GM23338 (cell line): Measurements from ENCODE around the gene CCNQ. TPM values are rescaled to one million over a fixed set of nuclear protein-coding genes. Genes with fewer than 3 reads are reported as not detected.
A peak's percentile ranks its signal among the peaks of the same experiment; 100 is the strongest.

Source experiments
- ATAC-seq: fragments of 200-7000 bp; cut with Tn5 transposase; 3 replicates; pipeline ENCODE4 v1.9.1; 2020
- DNase-seq: peaks from one replicate; pipeline ENCODE4 v3.0.0-alpha.2; 2015; ENCODE audit warnings: low spot score
- H2AFZ ChIP-seq: fragments of 200-600 bp; sonication (generic); 2 replicates; pipeline ENCODE4 v1.8.0; 2016; ENCODE audit warnings: antibody characterized with exemption, mild to moderate bottlenecking, moderate library complexity
- H3F3A ChIP-seq: fragments of 200-600 bp; sonication (generic); replicated peaks from 2 replicates; pipeline ENCODE4 v1.8.0; 2017; ENCODE audit warnings: antibody characterized with exemption, mixed run types, low read depth
- H3K27ac ChIP-seq: fragments of 200-600 bp; sonication (generic); 2 replicates; pipeline ENCODE4 v1.6.1; 2016; ENCODE audit warnings: low read depth
- H3K27me3 ChIP-seq: fragments of 200-600 bp; sonication (generic); 2 replicates; pipeline ENCODE4 v1.8.0; 2016; ENCODE audit warnings: mild to moderate bottlenecking, mixed run types, moderate library complexity; ENCODE audit not compliant: insufficient read depth
- H3K36me3 ChIP-seq: fragments of 200-600 bp; sonication (generic); 2 replicates; pipeline ENCODE4 v1.8.0; 2016; ENCODE audit warnings: mild to moderate bottlenecking; ENCODE audit not compliant: insufficient read depth
- H3K4me1 ChIP-seq: fragments of 200-600 bp; sonication (generic); 2 replicates; pipeline ENCODE4 v1.8.0; 2016; ENCODE audit warnings: mild to moderate bottlenecking, moderate library complexity; ENCODE audit not compliant: insufficient read depth
- H3K4me2 ChIP-seq: fragments of 200-600 bp; sonication (generic); 2 replicates; pipeline ENCODE4 v1.7.1; 2017; ENCODE audit warnings: mixed run types
- H3K4me3 ChIP-seq: fragments of 200-600 bp; sonication (generic); 2 replicates; pipeline ENCODE4 v1.6.1; 2016; ENCODE audit warnings: mixed run types
- H3K79me2 ChIP-seq: fragments of 200-600 bp; sonication (generic); replicated peaks from 2 replicates; pipeline ENCODE4 v1.8.0; 2017; ENCODE audit warnings: mild to moderate bottlenecking; ENCODE audit not compliant: insufficient read depth
- H3K9me2 ChIP-seq: fragments of 200-600 bp; sonication (generic); 2 replicates; pipeline ENCODE4 v1.8.0; 2017; ENCODE audit not compliant: insufficient read depth
- H4K20me1 ChIP-seq: fragments of 200-600 bp; sonication (generic); replicated peaks from 2 replicates; pipeline ENCODE4 v1.8.0; 2017; ENCODE audit warnings: mild to moderate bottlenecking; ENCODE audit not compliant: insufficient read depth
- H3K27ac Mint-ChIP-seq: 2 replicates; pipeline ENCODE4 v1.8.0; 2020; ENCODE audit warnings: inconsistent platforms, mild to moderate bottlenecking, moderate library complexity, mixed read lengths
- H3K27me3 Mint-ChIP-seq: 3 replicates; pipeline ENCODE4 v1.8.0; 2022; ENCODE audit warnings: low read depth, mild to moderate bottlenecking, moderate library complexity, mixed read lengths, inconsistent platforms; ENCODE audit not compliant: insufficient read depth, poor library complexity
- H3K36me3 Mint-ChIP-seq: 3 replicates; pipeline ENCODE4 v1.8.0; 2021; ENCODE audit warnings: low read depth, mild to moderate bottlenecking, inconsistent platforms, moderate library complexity, mixed read lengths
- H3K4me1 Mint-ChIP-seq: 3 replicates; pipeline ENCODE4 v1.8.0; 2020; ENCODE audit warnings: mild to moderate bottlenecking, inconsistent platforms, mixed read lengths
- H3K4me3 Mint-ChIP-seq: 3 replicates; pipeline ENCODE4 v1.8.0; 2021; ENCODE audit warnings: moderate library complexity, mild to moderate bottlenecking, inconsistent platforms, mixed read lengths
- H3K9me3 Mint-ChIP-seq: 3 replicates; pipeline ENCODE4 v1.8.0; 2020; ENCODE audit warnings: moderate library complexity, mild to moderate bottlenecking, inconsistent platforms, mixed read lengths
- CREB1 ChIP-seq: fragments of 250-450 bp; sonication (Bioruptor Pico); IDR thresholded peaks from 2 replicates; pipeline ENCODE4 v1.5.0; 2020; ENCODE audit warnings: low read depth, mild to moderate bottlenecking, moderate library complexity
- ETS1 ChIP-seq: IDR thresholded peaks from 2 replicates; pipeline ENCODE4 v1.6.1; 2016; ENCODE audit warnings: antibody characterized with exemption
- NANOG ChIP-seq: IDR thresholded peaks from 2 replicates; pipeline ENCODE4 v1.6.1; 2016; ENCODE audit warnings: antibody characterized with exemption, borderline replicate concordance
- POLR2AphosphoS5 ChIP-seq: IDR thresholded peaks from 2 replicates; pipeline ENCODE4 v1.6.1; 2016; ENCODE audit warnings: antibody characterized with exemption, low read depth
- polyA plus RNA-seq: library from polyadenylated mRNA; unstranded; fragments of >200 nt; fragmentation: Nextera tagmentation; extraction: Ambion mirVana; gene quantifications from 2 replicates; pipeline ENCODE4 v1.2.1, GENCODE V29; 2016
- total RNA-seq: library from RNA; depleted of rRNA; stranded (reverse); fragments of >200 nt; shearing (Covaris generic); gene quantifications from 2 replicates; pipeline ENCODE4 v1.2.3, GENCODE V29; 2014
- TF ChIP-seq, protein P1 (sequence below), 2 experiments: fragments of 200-600 bp in 1 of 2; sonication (generic) in 1 of 2; conservative IDR thresholded peaks; 2 replicates each; pipeline versions ENCODE4 v1.5.1 to v1.6.1; 2016 to 2017; ENCODE audit warnings: antibody characterized with exemption in 2 of 2, low read depth in 2 of 2, mild to moderate bottlenecking in 2 of 2, moderate library complexity in 1 of 2
- TF ChIP-seq, protein P2 (sequence below): IDR thresholded peaks from one replicate; pipeline ENCODE4 v1.6.1; 2018; ENCODE audit warnings: antibody characterized with exemption; ENCODE audit not compliant: unreplicated experiment

Gene CCNQ
- total and polyA plus RNA-seq, 2 experiments from 2014 or later: 19.4 to 30.2 TPM

DNA sequence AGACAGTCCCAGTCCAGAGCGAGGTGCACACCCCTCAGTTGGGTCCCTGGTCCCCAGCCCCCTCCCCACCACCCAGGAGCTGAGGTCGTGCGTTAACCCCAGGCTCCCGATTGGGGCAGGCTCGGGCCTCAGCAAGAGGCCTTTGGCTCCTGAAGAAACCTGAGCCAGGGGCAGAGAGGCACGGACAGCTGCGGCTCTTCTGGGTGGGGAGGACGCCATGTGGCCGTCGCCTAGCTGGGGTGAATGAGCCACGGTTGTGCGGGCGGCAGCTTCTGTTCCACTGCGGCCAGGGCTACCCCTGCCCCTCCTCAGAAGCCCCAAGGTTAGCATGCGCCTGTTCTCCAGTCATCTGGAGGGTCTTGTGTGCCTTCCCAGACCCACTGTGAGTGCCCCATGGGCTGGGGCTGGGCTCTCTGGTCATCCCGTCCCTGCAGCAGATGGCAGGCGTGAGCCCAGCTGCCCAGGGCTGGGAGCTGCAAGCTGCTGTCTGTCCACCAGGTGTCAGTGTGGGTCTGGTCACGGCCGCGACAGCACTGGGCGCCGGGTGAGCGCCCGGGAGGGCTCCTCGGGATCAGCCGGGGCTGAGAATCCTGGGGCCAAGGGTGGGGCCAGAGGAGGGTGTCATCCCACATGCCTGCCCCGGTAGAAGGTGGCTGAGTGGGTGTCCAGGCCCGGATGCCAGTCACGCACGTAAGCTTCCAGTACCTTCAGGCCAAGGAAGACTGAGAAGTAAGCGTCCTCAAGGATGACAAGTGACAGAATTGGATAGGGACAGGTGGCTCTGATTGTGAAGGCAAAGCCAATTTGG lies 59.6 kb downstream of the CCNQ start:
- Histone ChIP-seq H3K27me3 (no peaks in the 10 kb centered on the region), H3K27ac (no peak overlapping the region), H3K4me1 (no peaks in the 10 kb centered on the region), H3K36me3 (no peaks in the 10 kb centered on the region), H4K20me1 (no peaks in the 10 kb centered on the region), H3K79me2 (no peaks in the 10 kb centered on the region), H3F3A (no peaks in the 10 kb centered on the region), H3K9me2 (no peaks in the 10 kb centered on the region), H3K4me3 (no peak overlapping the region), H3K4me2 (no peak overlapping the region), H2AFZ (no peak overlapping the region)
- H3K27ac Mint-ChIP-seq: no peak overlapping the region
- DNase-seq: peak; percentile 69
- no peak for TF ChIP-seq ETS1
- TF ChIP-seq, protein P1, sequence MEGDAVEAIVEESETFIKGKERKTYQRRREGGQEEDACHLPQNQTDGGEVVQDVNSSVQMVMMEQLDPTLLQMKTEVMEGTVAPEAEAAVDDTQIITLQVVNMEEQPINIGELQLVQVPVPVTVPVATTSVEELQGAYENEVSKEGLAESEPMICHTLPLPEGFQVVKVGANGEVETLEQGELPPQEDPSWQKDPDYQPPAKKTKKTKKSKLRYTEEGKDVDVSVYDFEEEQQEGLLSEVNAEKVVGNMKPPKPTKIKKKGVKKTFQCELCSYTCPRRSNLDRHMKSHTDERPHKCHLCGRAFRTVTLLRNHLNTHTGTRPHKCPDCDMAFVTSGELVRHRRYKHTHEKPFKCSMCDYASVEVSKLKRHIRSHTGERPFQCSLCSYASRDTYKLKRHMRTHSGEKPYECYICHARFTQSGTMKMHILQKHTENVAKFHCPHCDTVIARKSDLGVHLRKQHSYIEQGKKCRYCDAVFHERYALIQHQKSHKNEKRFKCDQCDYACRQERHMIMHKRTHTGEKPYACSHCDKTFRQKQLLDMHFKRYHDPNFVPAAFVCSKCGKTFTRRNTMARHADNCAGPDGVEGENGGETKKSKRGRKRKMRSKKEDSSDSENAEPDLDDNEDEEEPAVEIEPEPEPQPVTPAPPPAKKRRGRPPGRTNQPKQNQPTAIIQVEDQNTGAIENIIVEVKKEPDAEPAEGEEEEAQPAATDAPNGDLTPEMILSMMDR (conservative IDR thresholded peaks at IDR 0.05; ENCODE audit: low read depth in 2 of 2): peak; percentile 63 to 89
- H3K27me3 Mint-ChIP-seq: peaks cover 2% of the 10 kb centered on the region
- H3K9me3 Mint-ChIP-seq: no peaks in the 10 kb centered on the region
- no peak overlapping the region for H3K4me3 Mint-ChIP-seq
- H3K36me3 Mint-ChIP-seq: no peaks in the 10 kb centered on the region
- peak; percentile 87 for ATAC-seq
- no peaks in the 10 kb centered on the region for H3K4me1 Mint-ChIP-seq

GRCh38 chrX:153538424-153538823 lies 60.5 kb downstream of the CCNQ start:
- Mint-ChIP-seq H3K4me1 (no peaks in the 10 kb centered on the region), H3K27ac (no peak overlapping the region), H3K27me3 (peaks cover 2% of the 10 kb centered on the region), H3K4me3 (no peak overlapping the region), H3K36me3 (no peaks in the 10 kb centered on the region), H3K9me3 (no peaks in the 10 kb centered on the region)
- H3K27me3 ChIP-seq: no peaks in the 10 kb centered on the region
- H3K27ac ChIP-seq: no peak overlapping the region
- no peak for ATAC-seq
- no peak overlapping the region for H2AFZ ChIP-seq
- no peaks in the 10 kb centered on the region for H3K79me2 ChIP-seq
- H3K36me3 ChIP-seq: no peaks in the 10 kb centered on the region
- H3K4me1 ChIP-seq: no peaks in the 10 kb centered on the region
- no peaks in the 10 kb centered on the region for H4K20me1 ChIP-seq
- H3K4me3 ChIP-seq: no peak overlapping the region
- no peaks in the 10 kb centered on the region for H3K9me2 ChIP-seq
- DNase-seq: no peak
- H3K4me2 ChIP-seq: no peak overlapping the region
- H3F3A ChIP-seq: no peaks in the 10 kb centered on the region
- TF ChIP-seq, protein P2, sequence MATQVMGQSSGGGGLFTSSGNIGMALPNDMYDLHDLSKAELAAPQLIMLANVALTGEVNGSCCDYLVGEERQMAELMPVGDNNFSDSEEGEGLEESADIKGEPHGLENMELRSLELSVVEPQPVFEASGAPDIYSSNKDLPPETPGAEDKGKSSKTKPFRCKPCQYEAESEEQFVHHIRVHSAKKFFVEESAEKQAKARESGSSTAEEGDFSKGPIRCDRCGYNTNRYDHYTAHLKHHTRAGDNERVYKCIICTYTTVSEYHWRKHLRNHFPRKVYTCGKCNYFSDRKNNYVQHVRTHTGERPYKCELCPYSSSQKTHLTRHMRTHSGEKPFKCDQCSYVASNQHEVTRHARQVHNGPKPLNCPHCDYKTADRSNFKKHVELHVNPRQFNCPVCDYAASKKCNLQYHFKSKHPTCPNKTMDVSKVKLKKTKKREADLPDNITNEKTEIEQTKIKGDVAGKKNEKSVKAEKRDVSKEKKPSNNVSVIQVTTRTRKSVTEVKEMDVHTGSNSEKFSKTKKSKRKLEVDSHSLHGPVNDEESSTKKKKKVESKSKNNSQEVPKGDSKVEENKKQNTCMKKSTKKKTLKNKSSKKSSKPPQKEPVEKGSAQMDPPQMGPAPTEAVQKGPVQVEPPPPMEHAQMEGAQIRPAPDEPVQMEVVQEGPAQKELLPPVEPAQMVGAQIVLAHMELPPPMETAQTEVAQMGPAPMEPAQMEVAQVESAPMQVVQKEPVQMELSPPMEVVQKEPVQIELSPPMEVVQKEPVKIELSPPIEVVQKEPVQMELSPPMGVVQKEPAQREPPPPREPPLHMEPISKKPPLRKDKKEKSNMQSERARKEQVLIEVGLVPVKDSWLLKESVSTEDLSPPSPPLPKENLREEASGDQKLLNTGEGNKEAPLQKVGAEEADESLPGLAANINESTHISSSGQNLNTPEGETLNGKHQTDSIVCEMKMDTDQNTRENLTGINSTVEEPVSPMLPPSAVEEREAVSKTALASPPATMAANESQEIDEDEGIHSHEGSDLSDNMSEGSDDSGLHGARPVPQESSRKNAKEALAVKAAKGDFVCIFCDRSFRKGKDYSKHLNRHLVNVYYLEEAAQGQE: no peak
- no peak for TF ChIP-seq CREB1
- no peak for TF ChIP-seq NANOG
- TF ChIP-seq, protein P1 (conservative IDR thresholded peaks at IDR 0.05; ENCODE audit: low read depth in 2 of 2): no peak
- TF ChIP-seq POLR2AphosphoS5: no peak
- no peak for TF ChIP-seq ETS1
